IMR-90 (cell line): Measurements from ENCODE around the gene CDH15. TPM values are rescaled to one million over a fixed set of nuclear protein-coding genes. Genes with fewer than 3 reads are reported as not detected.

Experiments used
- ATAC-seq: fragments of 200-7000 bp; cut with Tn5 transposase; 2 replicates; pipeline ENCODE4 v1.9.1; 2020; ENCODE audit warnings: low read depth, mild to moderate bottlenecking, moderate library complexity
- BruUV-seq: library from RNA; stranded (reverse); fragments of 400-500 nt; replicated peaks from 2 replicates; lab custom pipeline; 2021; lab: Mats Ljungman, UMichigan
- CTCF ChIA-PET: fragments of 300-600 bp; formaldehyde crosslinking; extraction: SDS; loops from one replicate; lab custom pipeline; 2021; ENCODE audit warnings: antibody characterized with exemption; lab: Yijun Ruan, JAX
- POLR2A ChIA-PET: fragments of 300-600 bp; sonication (Branson Sonifier 250); formaldehyde crosslinking; loops from one replicate; lab custom pipeline; 2022; ENCODE audit warnings: antibody characterized with exemption; ENCODE audit not compliant: unreplicated experiment; lab: Charles Lee
- DNase-seq: peaks from one replicate; pipeline ENCODE4 v3.0.0; 2013
- H2AFZ ChIP-seq: replicated peaks from 2 replicates; pipeline ENCODE3; 2013; ENCODE audit warnings: low read length, mild to moderate bottlenecking; ENCODE audit not compliant: poor library complexity
- H2AK5ac ChIP-seq: 2 replicates; pipeline ENCODE4 v1.6.1; 2013; ENCODE audit warnings: low read depth, low read length, inconsistent platforms
- H2AK9ac ChIP-seq: replicated peaks from 2 replicates; pipeline ENCODE3; 2013; ENCODE audit warnings: mild to moderate bottlenecking, low read depth, low read length, moderate library complexity; ENCODE audit not compliant: poor library complexity
- H2BK120ac ChIP-seq: 2 replicates; pipeline ENCODE4 v1.6.1; 2013; ENCODE audit warnings: low read depth, low read length, inconsistent platforms
- H2BK15ac ChIP-seq: 3 replicates; pipeline ENCODE4 v1.6.1; 2013; ENCODE audit warnings: low read depth, low read length, inconsistent platforms
- H2BK20ac ChIP-seq: 2 replicates; pipeline ENCODE4 v1.6.1; 2013; ENCODE audit warnings: low read depth, mild to moderate bottlenecking, inconsistent platforms, low read length, moderate library complexity
- H2BK5ac ChIP-seq: 2 replicates; pipeline ENCODE4 v1.6.1; 2013; ENCODE audit warnings: mild to moderate bottlenecking, low read depth, low read length, inconsistent platforms; ENCODE audit not compliant: poor library complexity, severe bottlenecking
- H3K14ac ChIP-seq: replicated peaks from 2 replicates; pipeline ENCODE4 v1.6.1; 2013; ENCODE audit warnings: low read depth, low read length, inconsistent platforms
- H3K18ac ChIP-seq: 2 replicates; pipeline ENCODE4 v1.6.1; 2013; ENCODE audit warnings: low read depth, low read length, control low read depth
- H3K23ac ChIP-seq: 2 replicates; pipeline ENCODE4 v1.6.1; 2013; ENCODE audit warnings: low read depth, low read length, inconsistent platforms
- H3K27ac ChIP-seq: 2 replicates; pipeline ENCODE4 v1.5.1; 2013; ENCODE audit warnings: mild to moderate bottlenecking, control low read depth, low read length; ENCODE audit not compliant: insufficient read depth
- H3K27me3 ChIP-seq: 2 replicates; pipeline ENCODE4 v1.6.1; 2013; ENCODE audit warnings: low read length; ENCODE audit not compliant: control insufficient read depth, insufficient read depth
- H3K36me3 ChIP-seq: 2 replicates; pipeline ENCODE4 v1.6.1; 2013; ENCODE audit warnings: low read length, mixed read lengths; ENCODE audit not compliant: control insufficient read depth, insufficient read depth
- H3K4ac ChIP-seq: 2 replicates; pipeline ENCODE4 v1.6.1; 2013; ENCODE audit warnings: low read depth, low read length, inconsistent platforms
- H3K4me1 ChIP-seq: 2 replicates; pipeline ENCODE4 v1.6.1; 2013; ENCODE audit warnings: low read length, mixed read lengths; ENCODE audit not compliant: control insufficient read depth, insufficient read depth
- H3K4me2 ChIP-seq: 2 replicates; pipeline ENCODE4 v1.6.1; 2013; ENCODE audit warnings: low read depth, mild to moderate bottlenecking, control low read depth, low read length, moderate library complexity
- H3K4me3 ChIP-seq: 2 replicates; pipeline ENCODE4 v1.5.1; 2013; ENCODE audit warnings: low read depth, mild to moderate bottlenecking, control low read depth, low read length, moderate library complexity; ENCODE audit not compliant: insufficient read depth
- H3K56ac ChIP-seq: 2 replicates; pipeline ENCODE4 v1.6.1; 2013; ENCODE audit warnings: low read length, inconsistent platforms; ENCODE audit not compliant: insufficient read depth; ENCODE audit errors: extremely low read depth
- H3K79me1 ChIP-seq, 2 experiments: 2 replicates each; pipeline ENCODE4 v1.6.1; 2013; ENCODE audit warnings: low read length in 2 of 2, inconsistent platforms in 1 of 2, low read depth in 1 of 2
- H3K9ac ChIP-seq: 2 replicates; pipeline ENCODE4 v1.6.1; 2013; ENCODE audit warnings: low read depth, low read length, control low read depth
- H3K9me1 ChIP-seq: 2 replicates; pipeline ENCODE4 v1.6.1; 2013; ENCODE audit warnings: low read length, inconsistent platforms; ENCODE audit not compliant: insufficient read depth
- H3K9me3 ChIP-seq: 2 replicates; pipeline ENCODE4 v1.6.1; 2013; ENCODE audit warnings: low read length; ENCODE audit not compliant: control insufficient read depth, insufficient read depth
- H4K20me1 ChIP-seq: 2 replicates; pipeline ENCODE4 v1.6.1; 2013; ENCODE audit warnings: low read length, inconsistent platforms; ENCODE audit not compliant: insufficient read depth
- H4K5ac ChIP-seq: 2 replicates; pipeline ENCODE4 v1.6.1; 2013; ENCODE audit warnings: mild to moderate bottlenecking, low read depth, low read length, control low read depth
- H4K8ac ChIP-seq, 2 experiments: 2 replicates each; pipeline ENCODE4 v1.6.1; 2013; ENCODE audit warnings: low read depth in 2 of 2, low read length in 2 of 2, control low read depth in 1 of 2, inconsistent platforms in 1 of 2
- H4K91ac ChIP-seq: 2 replicates; pipeline ENCODE4 v1.6.1; 2013; ENCODE audit warnings: low read depth, low read length, inconsistent platforms; ENCODE audit not compliant: insufficient read depth
- BHLHE40 ChIP-seq: fragments of 150-350 bp; IDR thresholded peaks from 2 replicates; pipeline ENCODE4 v1.6.1; 2016; ENCODE audit warnings: mild to moderate bottlenecking, low read depth, low read length
- CEBPB ChIP-seq: IDR thresholded peaks from 2 replicates; pipeline ENCODE4 v1.6.1; 2012; ENCODE audit warnings: low read depth, low read length, improper control_type of control experiment
- CHD1 ChIP-seq: IDR thresholded peaks from 2 replicates; pipeline ENCODE4 v1.6.1; 2012; ENCODE audit warnings: low read depth, low read length, improper control_type of control experiment
- CTCF ChIP-seq: conservative IDR thresholded peaks from 2 replicates; pipeline ENCODE4 v1.5.1; 2012; ENCODE audit warnings: mild to moderate bottlenecking, low read depth, low read length, improper control_type of control experiment
- ELK1 ChIP-seq: fragments of 150-350 bp; IDR thresholded peaks from 2 replicates; pipeline ENCODE4 v1.6.1; 2016; ENCODE audit warnings: low read depth, mild to moderate bottlenecking, low read length, moderate library complexity, borderline replicate concordance
- FOS ChIP-seq: fragments of 150-350 bp; IDR thresholded peaks from 2 replicates; pipeline ENCODE4 v1.6.1; 2016; ENCODE audit warnings: low read depth, low read length
- MAFK ChIP-seq: IDR thresholded peaks from 2 replicates; pipeline ENCODE4 v1.6.1; 2012; ENCODE audit warnings: low read depth, low read length, improper control_type of control experiment
- MAZ ChIP-seq: IDR thresholded peaks from 2 replicates; pipeline ENCODE4 v1.6.1; 2012; ENCODE audit warnings: low read depth, mild to moderate bottlenecking, low read length, improper control_type of control experiment, moderate library complexity, borderline replicate concordance
- MXI1 ChIP-seq: IDR thresholded peaks from 2 replicates; pipeline ENCODE4 v1.6.1; 2012; ENCODE audit warnings: low read depth, mild to moderate bottlenecking, low read length, moderate library complexity, borderline replicate concordance
- NFE2L2 ChIP-seq: fragments of 150-350 bp; IDR thresholded peaks from 2 replicates; pipeline ENCODE4 v1.6.1; 2016; ENCODE audit warnings: low read depth, mild to moderate bottlenecking, low read length
- POLR2A ChIP-seq: IDR thresholded peaks from 2 replicates; pipeline ENCODE4 v1.6.1; 2012; ENCODE audit warnings: mild to moderate bottlenecking, low read depth, low read length
- RAD21 ChIP-seq: IDR thresholded peaks from 2 replicates; pipeline ENCODE4 v1.6.1; 2012; ENCODE audit warnings: low read length, improper control_type of control experiment
- RCOR1 ChIP-seq: IDR thresholded peaks from 2 replicates; pipeline ENCODE4 v1.6.1; 2012; ENCODE audit warnings: mild to moderate bottlenecking, low read length, improper control_type of control experiment; ENCODE audit not compliant: insufficient replicate concordance
- RFX5 ChIP-seq: IDR thresholded peaks from 2 replicates; pipeline ENCODE4 v1.8.0; 2012; ENCODE audit warnings: low read depth, mild to moderate bottlenecking, low read length, moderate library complexity
- SMC3 ChIP-seq: fragments of 150-350 bp; IDR thresholded peaks from 2 replicates; pipeline ENCODE4 v1.6.1; 2016; ENCODE audit warnings: low read depth, mild to moderate bottlenecking, antibody characterized with exemption, low read length, moderate library complexity
- USF2 ChIP-seq: fragments of 150-350 bp; IDR thresholded peaks from 2 replicates; pipeline ENCODE4 v1.6.1; 2017; ENCODE audit warnings: mild to moderate bottlenecking, antibody characterized with exemption, low read length, low read depth
- WGBS, 2 experiments: methylation state at CpG; one replicate each; pipeline versions ENCODE4 v1.1.5 to v1.1.7; 2013; ENCODE audit warnings: missing lambda C conversion rate in 2 of 2; ENCODE audit not compliant: insufficient read length in 1 of 2; ENCODE audit errors: extremely low coverage in 2 of 2; 5-methylcytosine and 5-hydroxymethylcytosine counted together
- dilution Hi-C: fragments of 300-500 bp; cut with HindIII; formaldehyde crosslinking; loops from one replicate; pipeline ENCODE4 v1.14.3; 2018; ENCODE audit warnings: low sequenced_read_pairs; ENCODE audit not compliant: unreplicated experiment
- in situ Hi-C: fragments of 300-500 bp; cut with MboI; formaldehyde crosslinking; loops from 3 replicates; pipeline ENCODE4 v1.14.3; 2019; ENCODE audit warnings: low sequenced_read_pairs, inconsistent platforms, mixed read lengths
- intact Hi-C: fragments of 100-400 bp; cut with micrococcal nuclease; formaldehyde crosslinking; loops from 2 replicates; pipeline ENCODE4 v1.10.0; 2022
- polyA plus RNA-seq, 3 experiments: library from polyadenylated mRNA; depleted of rRNA; stranded (reverse); fragments of >200 nt; gene quantifications; 2 replicates each; pipeline ENCODE4 v1.2.3, GENCODE V29; 2012; ENCODE audit warnings: low replicate concordance in 1 of 3
- total RNA-seq: library from RNA; depleted of rRNA; stranded (reverse); fragments of >200 nt; gene quantifications from 2 replicates; pipeline ENCODE4 v1.2.3, GENCODE V29; 2012

CDH15 gene
- total and polyA plus RNA-seq, 2 of the 4 experiments (the other 2 are of a cell fraction), result 0.18 to 0.62 TPM

GRCh38 chr16:89142474-89143195 lies 28.9 kb upstream of the CDH15 start:
- WGBS, 2 experiments, result 100% methylated on average over 4 of the region's 13 CpGs; no CpG with 5 or more reads in 1 of the 2 experiments
- Histone ChIP-seq H3K79me1 (0 out of 4 replicates have a peak, but pooled peaks cover 0 to 2% of the 10 kb centered on the region in 2 experiments), H4K20me1 (no peaks in the 10 kb centered on the region), H3K56ac (no peak overlapping the region), H4K5ac (no peak overlapping the region), H2AFZ (no peak overlapping the region), H3K4me1 (no peaks in the 10 kb centered on the region), H3K27me3 (no peaks in the 10 kb centered on the region), H3K9ac (no peak overlapping the region), H3K14ac (no peak overlapping the region), H3K9me3 (no peaks in the 10 kb centered on the region), H4K91ac (no peak overlapping the region), H3K23ac (no peak overlapping the region), H3K4me3 (no peak overlapping the region), H2BK120ac (no peak overlapping the region), H2AK9ac (no peak overlapping the region), H3K4ac (no peak overlapping the region), H2BK15ac (no peak overlapping the region), H3K27ac (no peak overlapping the region), H4K8ac (no peak overlapping the region), H2BK20ac (no peak overlapping the region), H3K9me1 (no peaks in the 10 kb centered on the region), H3K36me3 (peaks cover 34% of the 10 kb centered on the region), H2BK5ac (no peak overlapping the region), H3K18ac (no peak overlapping the region), H2AK5ac (no peak overlapping the region), H3K4me2 (no peak overlapping the region)
- POLR2A ChIA-PET, result no interaction called here
- TF ChIP-seq ELK1 (no peak), BHLHE40 (no peak), POLR2A (no peak), NFE2L2 (no peak), RFX5 (no peak), SMC3 (no peak), RAD21 (no peak), CEBPB (no peak), CTCF (no peak), RCOR1 (no peak), FOS (no peak), CHD1 (no peak), MAZ (no peak), MXI1 (no peak), MAFK (no peak), USF2 (no peak)
- DNase-seq, result no peak
- in situ Hi-C loops (no loop called here), intact Hi-C loops (no loop called here), dilution Hi-C loops (no loop called here)
- ATAC-seq, result no peak
- no TSS peak for BruUV-seq
- CTCF ChIA-PET, result no interaction called here
